IPS DF 4.7 (cell line): Measurements from ENCODE around the gene GANAB.
A peak's percentile ranks its signal among the peaks of the same experiment; 100 is the strongest.
"Not testable (repeated sequence)": the region's sequence is repeated elsewhere in the genome, so short reads cannot be mapped to it uniquely, and the experiment has no call there.

Experiments
- DNase-seq: peaks from one replicate; pipeline ENCODE4 v3.0.0-alpha.2; 2013; ENCODE audit warnings: low spot score; ENCODE audit errors: extremely low read depth

GANAB gene

DNA sequence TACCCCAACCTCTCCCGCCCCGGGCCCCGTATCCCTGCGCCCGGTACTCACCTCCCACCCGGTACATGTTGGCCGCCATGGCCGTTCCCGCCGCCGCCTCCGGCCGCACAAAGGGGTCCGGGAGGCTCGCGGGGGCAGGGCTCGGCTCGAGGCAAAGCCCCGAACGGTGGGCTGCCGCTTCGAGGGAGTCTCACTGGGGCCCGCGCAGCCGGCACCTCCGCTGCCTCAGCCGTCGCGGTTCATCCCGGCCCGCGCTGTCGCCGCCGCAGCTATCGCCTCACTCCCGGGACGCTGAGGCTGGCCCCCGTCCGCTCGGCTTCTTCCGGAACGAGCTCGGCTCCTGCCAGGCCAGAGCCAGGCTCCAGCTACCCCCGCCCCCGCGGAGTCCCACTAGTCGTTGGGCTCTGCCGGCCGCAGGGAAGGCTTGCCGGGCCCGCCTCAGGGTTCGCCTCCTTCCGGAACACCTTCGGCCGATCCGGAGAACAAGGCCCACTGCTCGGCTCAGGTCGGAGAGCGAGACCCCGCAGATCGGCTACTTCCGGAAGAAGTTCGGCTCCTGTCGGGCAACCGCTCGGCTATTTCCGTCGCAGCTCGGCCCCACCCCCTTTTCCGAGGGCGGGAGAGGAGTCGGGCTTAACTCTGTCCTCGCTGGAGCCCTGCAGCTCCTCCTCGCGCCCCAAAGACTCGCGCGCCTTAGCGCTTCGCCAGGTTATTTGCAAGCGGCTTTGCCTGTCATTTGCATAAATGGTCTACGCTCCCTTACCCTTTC, 44.9 kb downstream of the GANAB start, which contains the start of gene MTA2:
Gene MTA2 (minus strand): TSS at position 494 of the 769 bp plus-strand sequence. CDS start 415 bp downstream, at position 79.
- DNase-seq: peak; percentile 89

DNA sequence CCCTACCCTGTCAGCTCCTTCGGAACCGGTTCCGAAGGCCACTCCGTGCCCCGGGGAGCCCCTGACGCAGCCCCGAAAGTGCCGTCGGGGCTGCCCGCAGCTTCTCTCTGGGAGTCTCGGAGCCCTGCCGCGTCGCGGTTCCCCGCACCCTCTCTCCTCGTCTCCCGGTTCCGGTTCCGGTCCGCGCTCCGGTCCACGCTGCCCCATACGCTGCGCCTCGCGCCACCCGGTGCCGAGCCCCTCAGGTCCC, 45.4 kb downstream of the GANAB start:
- no peak for DNase-seq

DNA sequence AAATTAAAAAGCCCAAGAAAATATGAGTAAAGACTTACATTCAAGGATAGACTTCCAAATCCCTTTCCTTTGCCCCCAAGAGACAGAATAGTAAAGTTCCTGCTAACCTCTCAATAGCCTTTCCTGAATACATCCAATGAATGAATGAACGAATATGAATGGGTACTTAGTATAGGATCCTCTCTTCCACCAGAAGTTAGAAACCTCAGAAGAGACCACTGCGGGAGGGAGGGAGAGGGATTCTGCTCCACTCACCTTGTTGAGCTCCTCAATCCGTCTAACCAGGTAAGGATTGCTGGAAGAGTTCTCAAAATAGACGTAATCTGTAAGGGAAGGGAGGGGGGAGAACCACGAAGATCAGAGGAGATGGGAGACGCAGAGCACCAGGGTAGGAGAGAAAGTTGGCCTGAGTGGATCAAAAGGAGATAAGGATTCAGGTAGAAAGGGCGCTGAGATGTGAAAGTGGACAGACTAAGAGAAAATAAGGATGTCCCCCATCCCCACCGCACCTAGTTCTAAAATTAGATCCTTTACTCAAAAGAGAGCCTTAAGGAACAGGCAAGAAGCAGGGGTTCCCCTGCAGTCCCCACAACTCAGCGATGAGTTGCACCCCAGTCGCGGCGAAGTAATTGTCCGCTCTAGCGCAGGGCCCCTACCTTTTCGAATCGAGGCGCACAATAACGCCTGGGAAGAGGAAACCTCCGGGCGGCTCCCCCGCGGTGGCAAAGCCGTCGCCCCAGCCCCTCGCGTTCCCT, 45.9 kb downstream of the GANAB start:
- DNase-seq: no peak

DNA sequence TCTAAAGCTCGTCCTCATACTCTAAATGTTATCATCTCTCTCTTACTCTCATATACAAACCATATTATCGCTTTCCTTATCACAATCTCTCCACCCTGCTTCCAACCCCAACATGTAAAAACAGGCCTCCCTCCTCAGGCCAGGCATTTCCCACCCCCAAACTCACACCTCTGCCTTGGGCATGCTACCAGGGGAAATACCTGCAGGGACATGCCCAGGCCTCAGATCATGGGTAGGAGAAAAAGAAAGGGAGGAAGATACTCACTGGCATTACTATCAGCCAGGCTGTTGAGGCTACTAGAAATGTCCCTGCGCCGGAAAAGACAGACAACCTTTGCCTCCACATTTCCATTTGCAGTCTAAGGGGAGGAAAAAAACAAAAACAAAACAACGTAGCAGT, 46.5 kb downstream of the GANAB start:
- DNase-seq: no peak

DNA sequence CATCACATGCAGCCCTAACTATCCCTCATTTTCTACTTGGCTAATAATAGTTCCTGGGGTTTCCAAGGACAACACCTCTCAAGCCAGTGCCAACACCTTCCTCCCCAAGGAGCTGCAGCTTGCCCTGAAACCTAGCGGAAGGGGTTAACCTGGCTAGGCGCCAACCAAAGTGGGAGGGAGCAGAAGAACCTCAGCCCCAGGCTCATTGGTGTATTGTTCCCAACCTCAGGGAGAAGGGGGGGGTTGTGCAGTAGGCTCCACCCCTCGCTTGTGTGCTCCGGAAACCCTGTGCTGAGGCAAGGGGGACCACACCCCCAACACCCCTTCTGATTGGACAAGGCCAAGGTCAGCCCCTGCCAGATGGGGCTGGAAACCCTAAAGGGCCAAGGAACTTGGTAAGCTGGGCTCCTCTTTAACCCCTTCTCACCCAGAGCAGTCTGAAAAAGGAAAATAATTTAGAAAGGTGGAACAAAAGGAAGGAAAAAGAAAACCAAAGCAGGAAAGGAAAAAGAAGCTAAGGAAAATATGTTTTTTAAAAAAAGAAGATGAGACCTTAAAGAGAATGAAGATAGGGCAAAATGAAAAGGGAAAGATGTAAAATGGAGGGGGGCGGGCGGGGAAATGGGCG, 47.2 kb downstream of the GANAB start:
- no peak for DNase-seq

DNA sequence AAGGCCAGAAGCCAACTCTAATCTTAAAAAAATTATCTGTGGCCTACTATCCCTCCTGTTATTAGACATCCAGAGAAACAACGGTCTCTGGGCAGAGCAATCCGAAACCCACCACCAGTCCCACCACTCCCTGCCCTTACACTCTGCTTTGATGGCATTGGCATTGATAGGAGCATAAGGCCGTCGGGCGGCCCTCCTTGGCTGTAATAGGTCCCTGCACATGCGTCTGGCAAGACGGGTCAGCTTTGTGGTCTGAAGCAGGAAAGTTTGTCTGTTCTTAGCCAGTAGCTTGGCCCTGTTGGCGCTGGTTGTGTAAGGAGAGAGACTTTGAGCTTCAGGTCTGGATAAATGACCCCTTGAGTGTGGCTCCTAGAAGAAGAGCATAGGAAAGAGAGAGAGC, 51.3 kb downstream of the GANAB start:
- DNase-seq: no peak

DNA sequence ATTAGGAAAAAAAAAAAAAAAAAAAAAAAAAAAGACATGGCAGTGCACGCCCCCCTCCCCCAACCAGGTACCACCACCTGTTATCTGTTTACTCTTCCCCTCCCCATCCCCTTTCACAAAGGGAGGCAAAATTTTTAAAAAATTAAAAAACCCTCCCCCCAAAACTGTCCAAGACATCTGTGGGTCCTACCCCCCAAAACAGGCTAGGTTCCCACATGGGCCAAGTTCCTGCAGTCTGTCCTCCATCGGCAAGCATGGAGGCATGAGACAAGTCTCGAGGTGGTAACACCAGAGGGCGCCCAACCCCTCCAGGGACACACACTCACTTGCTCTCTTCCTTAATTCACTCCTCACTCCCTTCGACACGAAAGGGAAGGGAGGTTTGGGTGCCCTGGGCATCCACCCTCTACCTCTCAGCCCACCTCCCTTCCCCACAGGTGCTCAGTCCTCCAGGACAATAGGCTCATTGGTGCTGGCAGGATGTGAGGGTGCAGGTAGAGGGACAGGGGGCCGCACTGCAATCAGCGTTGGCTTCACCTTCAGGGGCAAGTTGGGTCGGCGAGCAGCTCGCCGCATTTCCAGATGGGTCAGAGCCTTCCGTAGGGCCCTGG, 52.9 kb downstream of the GANAB start:
- no peak for DNase-seq

DNA sequence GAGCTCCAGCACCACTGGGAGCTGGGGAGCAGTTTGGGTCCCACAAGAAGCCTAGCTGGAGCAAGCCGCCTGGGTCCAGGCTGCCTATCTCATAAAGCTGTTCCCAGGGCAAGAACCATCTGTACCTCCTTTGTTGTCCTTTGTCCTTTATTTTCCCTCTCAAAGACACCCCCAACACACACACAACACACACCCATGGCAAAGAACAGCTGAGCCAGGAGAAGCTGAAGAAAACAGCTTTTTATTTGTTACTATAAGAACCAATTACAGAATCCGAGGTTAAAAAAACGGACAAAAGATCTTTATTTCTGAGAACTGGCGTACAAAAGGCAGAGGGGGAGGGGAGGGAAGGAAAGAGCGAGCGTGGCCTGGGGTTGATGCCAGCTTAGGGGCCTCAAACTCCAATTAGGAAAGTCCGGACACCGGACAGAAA, 53.4 kb downstream of the GANAB start:
- no peak for DNase-seq

DNA sequence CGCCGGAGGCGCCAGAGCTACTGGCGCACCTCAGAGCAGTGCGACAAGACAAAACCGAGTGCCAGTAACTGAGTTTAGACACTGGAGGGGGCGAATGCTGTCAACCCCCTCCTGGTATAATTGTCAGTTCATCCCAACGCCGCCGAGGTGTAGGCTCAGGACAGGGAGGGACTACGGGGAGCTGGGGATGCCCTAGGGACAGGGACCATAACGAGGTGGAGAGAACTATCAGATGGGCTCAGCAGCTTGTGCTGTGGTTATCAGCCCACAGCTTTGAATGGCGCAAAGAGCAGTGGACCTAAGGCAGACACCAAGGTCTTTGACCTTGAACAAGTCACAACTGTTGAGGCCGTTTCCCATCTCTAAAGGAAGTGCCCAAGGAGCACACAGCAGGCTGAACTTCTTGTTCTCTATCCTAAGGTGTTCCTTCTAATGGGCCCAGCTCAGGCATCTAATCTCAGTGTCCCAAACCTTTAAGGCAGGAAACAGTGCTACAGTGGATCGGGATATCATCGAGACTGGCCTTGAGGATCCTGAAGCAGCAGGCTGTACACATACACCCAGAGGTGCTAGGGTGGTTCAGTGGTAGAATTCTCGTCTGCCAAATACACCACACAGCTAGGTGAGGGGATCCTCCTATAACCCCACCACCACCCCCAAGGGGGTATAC, 54.1 kb downstream of the GANAB start:
- no peak for DNase-seq

DNA sequence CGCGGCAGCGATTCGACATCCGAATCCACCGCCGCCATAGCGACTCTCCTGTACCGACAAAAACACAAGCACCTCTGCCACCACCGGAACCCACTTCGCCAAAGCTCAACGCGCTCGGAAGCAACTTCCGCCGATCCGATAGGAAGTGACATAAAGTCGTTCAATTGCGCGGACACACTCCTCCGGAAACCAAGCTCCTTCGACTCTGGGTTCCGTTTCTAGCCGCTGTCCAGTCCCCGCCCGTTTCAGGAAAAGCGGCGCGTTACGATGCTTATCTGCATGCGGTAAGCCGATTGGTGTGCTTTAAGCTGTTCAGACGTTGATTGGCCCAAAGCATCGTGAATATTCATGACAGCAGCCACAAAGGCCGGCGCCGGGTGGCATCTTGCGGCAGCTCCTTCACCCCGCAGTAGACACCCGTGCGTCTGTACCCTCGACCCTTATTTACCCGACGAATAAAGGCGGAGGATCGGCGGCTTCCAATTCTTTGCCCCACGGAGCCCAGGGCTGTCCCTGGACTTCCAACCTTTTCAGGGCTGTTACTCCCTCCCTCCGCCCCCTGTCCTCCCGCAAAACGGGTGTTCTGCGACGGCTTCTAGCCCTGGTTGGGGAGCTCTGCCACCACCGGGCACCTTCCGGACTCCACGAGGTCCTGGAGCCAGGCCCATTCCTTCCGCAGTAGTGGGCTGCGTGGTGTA, 54.8 kb downstream of the GANAB start, which contains the start of gene TUT1:
Gene TUT1 (minus strand): TSS at position 76 of the 698 bp plus-strand sequence. CDS start 38 bp downstream, at position 38.
- DNase-seq: peak; percentile 95

DNA sequence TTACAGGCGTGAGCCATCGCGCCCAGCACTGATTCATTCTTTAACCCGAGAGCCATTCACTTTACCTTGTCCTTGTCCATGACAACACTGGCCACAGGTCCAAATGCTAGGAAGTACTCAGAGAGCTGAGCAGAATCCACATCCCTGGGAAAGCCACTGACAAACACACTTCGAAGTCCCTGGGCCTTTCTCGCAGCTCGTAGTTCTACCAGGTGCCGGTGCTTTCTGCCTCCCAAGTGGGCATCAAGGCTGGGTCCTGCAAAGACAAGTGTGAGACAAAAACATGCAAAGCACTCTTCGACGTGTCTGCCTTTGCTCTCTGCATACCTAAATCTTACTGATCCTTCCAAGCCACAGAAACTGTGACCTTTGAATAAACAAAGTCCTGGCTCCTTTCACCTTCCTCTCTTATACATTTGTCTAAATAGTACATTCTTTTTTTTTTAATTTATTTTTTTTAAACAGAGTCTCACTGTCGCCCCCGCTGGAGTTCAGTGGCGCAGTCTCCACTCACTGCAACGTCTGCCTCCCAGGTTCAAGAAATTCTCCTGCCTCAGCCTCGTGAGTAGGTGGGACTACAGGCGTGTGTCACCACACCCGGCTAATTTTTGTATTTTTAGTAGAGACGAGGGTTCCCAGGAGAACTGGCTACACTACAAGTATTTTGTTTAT, 57.3 kb downstream of the GANAB start:
- DNase-seq: no peak

DNA sequence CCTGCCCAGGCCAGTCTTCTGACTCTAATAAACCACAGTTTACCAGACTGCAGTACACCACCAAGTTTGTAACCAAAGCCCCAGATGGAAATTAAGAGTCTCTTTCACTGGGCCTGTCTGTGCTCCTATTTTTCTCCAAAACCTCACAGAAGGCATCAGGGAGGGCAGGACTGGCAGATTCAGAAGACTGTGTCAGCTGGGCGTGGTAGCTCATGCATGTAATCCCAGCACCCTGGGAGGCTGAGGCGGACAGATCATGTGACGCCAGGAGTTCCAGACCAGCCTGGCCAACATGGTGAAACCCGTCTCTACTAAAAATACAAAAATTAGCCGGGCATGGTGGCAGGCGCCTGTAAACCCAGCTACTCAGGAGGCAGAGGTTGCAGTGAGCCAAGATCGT, 61.1 kb downstream of the GANAB start:
- DNase-seq: not testable (repeated sequence)

DNA sequence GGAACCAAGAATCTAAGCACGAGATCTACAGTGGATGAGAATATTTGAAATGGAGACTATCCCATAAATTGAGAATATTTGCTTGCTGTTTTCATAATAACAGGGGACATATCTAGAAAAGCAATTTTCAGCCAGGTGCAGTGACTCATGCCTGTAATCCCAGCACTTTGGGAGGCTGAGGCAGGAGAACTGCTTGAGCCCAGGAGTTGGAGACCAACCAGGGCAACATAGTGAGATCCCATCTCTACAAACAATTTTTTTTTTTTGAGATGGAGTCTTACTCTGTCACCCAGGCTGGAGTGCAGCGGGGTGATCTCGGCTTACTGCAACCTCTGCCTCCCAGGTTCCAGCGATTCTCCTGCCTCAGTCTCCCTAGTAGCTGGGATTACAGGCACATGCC, 64.7 kb downstream of the GANAB start:
- DNase-seq: not testable (repeated sequence)

DNA sequence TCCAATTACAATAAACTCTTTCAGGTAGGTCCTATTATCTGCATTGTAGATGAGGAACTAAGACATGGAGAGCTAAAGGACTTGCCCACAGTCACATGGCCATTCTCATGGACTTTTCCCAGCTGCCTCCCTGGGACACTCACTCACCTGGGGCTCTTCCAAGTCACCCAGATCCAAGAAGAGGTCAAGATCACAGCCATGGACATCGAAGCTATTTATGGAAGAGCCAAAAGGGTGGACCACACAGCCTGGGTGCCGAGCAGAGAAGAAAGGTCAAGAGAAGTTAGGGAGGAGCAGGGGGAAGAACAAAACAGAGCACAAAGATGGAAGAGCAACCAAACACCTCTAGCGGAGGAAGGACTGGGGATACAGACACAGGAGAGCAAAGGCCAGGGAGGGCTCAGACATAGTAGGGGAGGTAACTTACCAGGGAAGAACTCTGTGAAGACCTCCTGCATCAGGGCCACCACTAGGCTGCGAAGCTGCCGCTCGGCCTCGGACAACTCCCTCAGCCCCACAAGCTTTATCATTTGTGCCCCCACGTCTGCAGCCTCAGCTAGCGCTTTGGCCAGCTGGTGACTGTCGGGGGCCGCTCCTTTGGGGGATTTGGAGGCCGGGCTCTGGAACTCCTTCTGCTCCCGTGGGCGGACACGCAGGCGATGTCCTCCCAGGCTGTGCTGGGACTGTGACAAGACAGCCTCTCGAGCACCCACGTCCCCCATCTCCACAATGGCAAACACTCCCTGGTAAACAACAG, 65.3 kb downstream of the GANAB start:
- DNase-seq: no peak

DNA sequence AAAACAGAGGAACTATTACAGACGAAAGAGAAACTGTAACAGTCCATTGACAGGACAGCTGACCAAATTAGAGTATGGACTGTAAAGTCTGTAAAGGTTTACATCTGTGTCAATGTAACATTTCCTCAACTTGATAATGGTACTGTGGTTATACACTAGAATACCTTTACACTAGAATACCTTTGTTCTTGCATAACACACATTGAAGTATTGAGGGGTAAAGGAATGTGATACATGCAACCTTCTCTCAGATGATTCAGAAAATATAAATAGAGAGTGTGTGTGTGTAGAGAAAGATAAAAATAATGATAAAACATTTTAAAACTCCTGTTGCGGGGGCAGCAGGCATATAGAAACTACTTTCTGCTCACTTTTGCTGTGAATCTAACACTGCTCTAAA, 67.2 kb downstream of the GANAB start:
- DNase-seq: no peak

DNA sequence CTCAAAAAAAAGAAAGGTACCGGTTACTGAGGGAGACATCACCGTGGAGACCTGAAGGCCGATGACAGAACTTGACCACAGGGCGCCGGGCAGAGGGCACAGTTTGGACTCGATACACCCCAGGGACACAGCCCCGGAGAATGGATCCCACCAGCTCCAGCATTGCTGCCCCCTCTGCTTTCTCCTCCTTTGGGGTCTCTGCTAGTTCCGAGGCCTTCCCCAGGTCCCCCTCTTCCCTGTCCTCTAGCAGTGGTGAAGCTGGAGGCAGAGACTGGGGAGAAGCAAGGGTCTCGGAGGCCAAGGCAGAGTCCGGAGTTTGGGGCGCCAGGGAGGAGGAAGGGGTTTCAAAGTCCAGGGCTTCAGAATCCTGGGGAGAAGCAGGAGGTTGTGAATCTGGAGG, 67.9 kb downstream of the GANAB start:
- no peak for DNase-seq

DNA sequence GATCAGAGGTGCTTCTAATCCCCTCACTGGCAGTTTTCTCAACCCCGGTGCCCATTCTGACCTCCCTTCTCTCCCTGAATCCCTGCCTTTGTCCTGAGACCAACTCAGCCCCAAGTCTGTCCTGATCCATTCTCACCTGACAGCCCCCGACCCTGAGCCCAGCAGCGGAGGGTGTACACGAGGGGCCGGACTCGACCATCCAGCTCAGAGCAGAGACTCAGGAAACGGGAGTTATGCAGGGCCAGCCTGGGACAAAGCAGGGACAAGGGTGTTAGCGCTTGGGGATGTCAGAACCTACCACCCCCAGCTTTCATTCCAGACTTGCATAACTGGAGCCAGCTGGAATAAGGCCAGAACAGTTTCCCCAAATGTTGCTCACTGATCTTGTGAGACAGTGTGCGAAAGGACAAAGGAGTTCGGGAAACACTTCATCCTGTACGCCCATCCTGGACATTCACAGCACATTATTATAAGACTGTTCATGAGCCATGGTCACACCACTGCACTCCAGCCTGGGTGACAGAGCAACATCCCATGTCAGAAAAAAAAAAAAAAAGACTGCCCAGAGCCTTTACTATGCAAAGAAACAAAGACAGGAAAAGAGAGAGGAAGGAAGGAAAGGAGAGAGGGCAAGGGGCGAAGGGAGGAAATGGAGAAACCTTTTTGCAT, 69.2 kb downstream of the GANAB start:
- no peak for DNase-seq

DNA sequence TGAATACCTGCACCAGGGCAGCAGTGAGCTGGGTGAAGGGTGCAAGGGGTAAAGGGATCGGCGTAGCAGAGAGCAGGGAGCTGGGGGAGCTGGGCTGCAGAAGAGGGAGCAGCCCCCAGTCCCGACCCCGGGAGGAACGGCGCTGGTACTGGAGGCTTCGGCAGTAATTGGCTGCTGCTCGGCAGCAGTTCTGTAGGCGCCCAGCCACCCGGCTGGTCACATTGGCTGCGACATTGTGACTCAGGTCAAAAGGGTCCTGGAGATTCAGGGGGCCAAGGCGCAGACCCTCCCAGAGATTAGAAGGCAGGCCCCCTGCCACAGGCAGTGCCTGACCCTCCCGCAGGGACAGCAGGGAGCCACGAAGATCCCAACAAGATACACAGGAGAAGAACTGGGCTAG, 70.6 kb downstream of the GANAB start:
- DNase-seq: no peak

DNA sequence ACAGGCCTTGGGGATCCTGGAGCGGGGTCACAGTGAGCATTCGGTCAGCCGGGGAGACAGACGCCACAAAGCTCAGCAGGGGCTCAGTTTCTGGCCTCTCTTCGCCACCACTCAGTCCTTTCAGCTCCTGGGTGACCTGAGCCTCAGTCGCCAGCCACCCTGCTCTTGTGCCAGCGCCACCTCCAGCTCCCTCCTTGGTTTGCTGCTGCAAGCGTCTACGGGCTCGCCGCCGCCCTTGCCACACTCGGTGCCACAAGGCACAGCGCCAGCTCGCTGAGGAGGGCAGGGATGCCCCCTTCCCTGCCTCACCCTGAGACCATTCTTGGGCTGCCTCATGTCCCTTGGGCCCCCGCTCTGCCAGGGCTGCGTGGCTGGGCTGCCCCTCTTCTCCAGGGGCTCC, 71.3 kb downstream of the GANAB start:
- DNase-seq: no peak
